HepG2 (cell line): Measurements from ENCODE around the gene MYL11.

Experiments
- CTCF ChIP-seq: sonication (generic); formaldehyde crosslinking; IDR thresholded peaks from 2 replicates; pipeline ENCODE4 v1.5.0; 2020; ENCODE audit warnings: mild to moderate bottlenecking, missing genetic modification reagents, moderate library complexity
- HDAC6 ChIP-seq: fragments of 200-600 bp; sonication (generic); IDR thresholded peaks from 2 replicates; pipeline ENCODE4 v1.7.0; 2017; ENCODE audit warnings: mild to moderate bottlenecking, antibody characterized with exemption, low read length, low read depth
- MAX ChIP-seq: IDR thresholded peaks from 2 replicates; pipeline ENCODE4 v1.6.1; 2012; ENCODE audit warnings: inconsistent platforms
- MYC ChIP-seq: sonication (generic); formaldehyde crosslinking; IDR thresholded peaks from 2 replicates; pipeline ENCODE4 v1.9.0; 2021; ENCODE audit warnings: missing genetic modification reagents, borderline replicate concordance
- NFATC3 ChIP-seq: sonication (generic); formaldehyde crosslinking; IDR thresholded peaks from 2 replicates; pipeline ENCODE4 v1.5.1; 2020; ENCODE audit warnings: mild to moderate bottlenecking, missing genetic modification reagents
- NR1H2 ChIP-seq: sonication (generic); formaldehyde crosslinking; IDR thresholded peaks from 2 replicates; pipeline ENCODE4 v1.8.1; 2022; ENCODE audit warnings: low read depth, missing genetic modification reagents, borderline replicate concordance
- STAG1 ChIP-seq: sonication (generic); formaldehyde crosslinking; IDR thresholded peaks from 2 replicates; pipeline ENCODE4 v1.4.0; 2020; ENCODE audit warnings: missing genetic modification reagents
- TBL1XR1 ChIP-seq: fragments of 150-350 bp; IDR thresholded peaks from 2 replicates; pipeline ENCODE4 v1.6.1; 2014; ENCODE audit warnings: borderline replicate concordance, low read length; ENCODE audit not compliant: partially characterized antibody
- YY1 ChIP-seq: IDR thresholded peaks from 2 replicates; pipeline ENCODE4 v1.6.1; 2011; ENCODE audit warnings: low read length, low read depth, moderate library complexity, mild to moderate bottlenecking; ENCODE audit not compliant: insufficient read depth, insufficient replicate concordance
- ZNF225 ChIP-seq: sonication (generic); formaldehyde crosslinking; IDR thresholded peaks from 2 replicates; pipeline ENCODE4 v1.4.0; 2020; ENCODE audit warnings: mild to moderate bottlenecking, missing genetic modification reagents
- ZNF318 ChIP-seq: sonication (generic); formaldehyde crosslinking; IDR thresholded peaks from 2 replicates; pipeline ENCODE4 v1.4.0; 2020; ENCODE audit warnings: mild to moderate bottlenecking, missing genetic modification reagents
- ZNF33A ChIP-seq: sonication (generic); formaldehyde crosslinking; IDR thresholded peaks from 2 replicates; pipeline ENCODE4 v1.5.1; 2020; ENCODE audit warnings: missing genetic modification reagents, mild to moderate bottlenecking, moderate library complexity, borderline replicate concordance
- TF ChIP-seq, protein P1 (sequence below): sonication (generic); formaldehyde crosslinking; IDR thresholded peaks from 2 replicates; pipeline ENCODE4 v1.4.0; 2020; ENCODE audit warnings: missing genetic modification reagents, mild to moderate bottlenecking, borderline replicate concordance
- TF ChIP-seq, protein P2 (sequence below): fragments of 450-650 bp; IDR thresholded peaks from 2 replicates; pipeline ENCODE4 v1.6.1; 2017; ENCODE audit warnings: mild to moderate bottlenecking

DNA sequence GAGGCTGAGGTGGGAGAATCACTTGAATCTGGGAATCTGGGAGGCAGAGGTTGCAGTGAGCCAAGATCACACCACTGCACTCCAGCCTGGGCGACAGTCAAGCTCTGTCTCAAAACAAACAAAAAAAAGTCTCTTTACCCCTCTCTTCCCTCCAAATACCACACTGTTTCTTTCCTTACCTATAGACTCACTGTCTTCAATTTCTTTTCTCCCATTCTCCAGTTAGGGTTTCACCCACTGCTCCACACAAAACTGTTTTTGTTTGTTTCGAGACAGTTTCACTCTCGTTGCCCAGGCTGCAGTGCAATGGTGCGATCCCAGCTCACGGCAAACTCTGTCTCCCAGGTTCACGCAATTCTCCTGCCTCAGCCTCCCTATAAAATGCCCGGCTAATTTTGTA is 13.4 kb upstream of the MYL11 start:
- TF ChIP-seq STAG1 (CRISPR knock-in tag) (no peak), CTCF (CRISPR knock-in tag) (no peak), NFATC3 (no peak), MYC (CRISPR knock-in tag) (no peak), NR1H2 (CRISPR knock-in tag) (no peak), TBL1XR1 (no peak), ZNF225 (CRISPR knock-in tag) (no peak), YY1 (no peak), MAX (no peak), ZNF33A (CRISPR knock-in tag) (no peak), ZNF318 (CRISPR knock-in tag) (no peak), HDAC6 (no peak)
- TF ChIP-seq, protein P1, sequence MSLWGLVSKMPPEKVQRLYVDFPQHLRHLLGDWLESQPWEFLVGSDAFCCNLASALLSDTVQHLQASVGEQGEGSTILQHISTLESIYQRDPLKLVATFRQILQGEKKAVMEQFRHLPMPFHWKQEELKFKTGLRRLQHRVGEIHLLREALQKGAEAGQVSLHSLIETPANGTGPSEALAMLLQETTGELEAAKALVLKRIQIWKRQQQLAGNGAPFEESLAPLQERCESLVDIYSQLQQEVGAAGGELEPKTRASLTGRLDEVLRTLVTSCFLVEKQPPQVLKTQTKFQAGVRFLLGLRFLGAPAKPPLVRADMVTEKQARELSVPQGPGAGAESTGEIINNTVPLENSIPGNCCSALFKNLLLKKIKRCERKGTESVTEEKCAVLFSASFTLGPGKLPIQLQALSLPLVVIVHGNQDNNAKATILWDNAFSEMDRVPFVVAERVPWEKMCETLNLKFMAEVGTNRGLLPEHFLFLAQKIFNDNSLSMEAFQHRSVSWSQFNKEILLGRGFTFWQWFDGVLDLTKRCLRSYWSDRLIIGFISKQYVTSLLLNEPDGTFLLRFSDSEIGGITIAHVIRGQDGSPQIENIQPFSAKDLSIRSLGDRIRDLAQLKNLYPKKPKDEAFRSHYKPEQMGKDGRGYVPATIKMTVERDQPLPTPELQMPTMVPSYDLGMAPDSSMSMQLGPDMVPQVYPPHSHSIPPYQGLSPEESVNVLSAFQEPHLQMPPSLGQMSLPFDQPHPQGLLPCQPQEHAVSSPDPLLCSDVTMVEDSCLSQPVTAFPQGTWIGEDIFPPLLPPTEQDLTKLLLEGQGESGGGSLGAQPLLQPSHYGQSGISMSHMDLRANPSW (CRISPR knock-in tag), result no peak
- TF ChIP-seq, protein P2, sequence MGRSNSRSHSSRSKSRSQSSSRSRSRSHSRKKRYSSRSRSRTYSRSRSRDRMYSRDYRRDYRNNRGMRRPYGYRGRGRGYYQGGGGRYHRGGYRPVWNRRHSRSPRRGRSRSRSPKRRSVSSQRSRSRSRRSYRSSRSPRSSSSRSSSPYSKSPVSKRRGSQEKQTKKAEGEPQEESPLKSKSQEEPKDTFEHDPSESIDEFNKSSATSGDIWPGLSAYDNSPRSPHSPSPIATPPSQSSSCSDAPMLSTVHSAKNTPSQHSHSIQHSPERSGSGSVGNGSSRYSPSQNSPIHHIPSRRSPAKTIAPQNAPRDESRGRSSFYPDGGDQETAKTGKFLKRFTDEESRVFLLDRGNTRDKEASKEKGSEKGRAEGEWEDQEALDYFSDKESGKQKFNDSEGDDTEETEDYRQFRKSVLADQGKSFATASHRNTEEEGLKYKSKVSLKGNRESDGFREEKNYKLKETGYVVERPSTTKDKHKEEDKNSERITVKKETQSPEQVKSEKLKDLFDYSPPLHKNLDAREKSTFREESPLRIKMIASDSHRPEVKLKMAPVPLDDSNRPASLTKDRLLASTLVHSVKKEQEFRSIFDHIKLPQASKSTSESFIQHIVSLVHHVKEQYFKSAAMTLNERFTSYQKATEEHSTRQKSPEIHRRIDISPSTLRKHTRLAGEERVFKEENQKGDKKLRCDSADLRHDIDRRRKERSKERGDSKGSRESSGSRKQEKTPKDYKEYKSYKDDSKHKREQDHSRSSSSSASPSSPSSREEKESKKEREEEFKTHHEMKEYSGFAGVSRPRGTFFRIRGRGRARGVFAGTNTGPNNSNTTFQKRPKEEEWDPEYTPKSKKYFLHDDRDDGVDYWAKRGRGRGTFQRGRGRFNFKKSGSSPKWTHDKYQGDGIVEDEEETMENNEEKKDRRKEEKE, result no peak
